ENCODE measurements around the gene KCNC2.

KCNC2 gene

GRCh38 chr12:75157385-75157784 is 52.3 kb downstream of the KCNC2 start:
- DNase-seq: no peak

GRCh38 chr12:75155962-75156361 is 53.7 kb downstream of the KCNC2 start:
- no peak for DNase-seq

- DNase-seq: no peak
Measured at GRCh38 chr12:75154388-75154787, 55.3 kb downstream of the KCNC2 start.

- DNase-seq: no peak
Measured at GRCh38 chr12:75139196-75139595, 70.4 kb downstream of the KCNC2 start.

- DNase-seq: no peak
Measured at GRCh38 chr12:75137896-75138295, 71.7 kb downstream of the KCNC2 start.

GRCh38 chr12:75135026-75135425 is 74.6 kb downstream of the KCNC2 start:
- DNase-seq: no peak

GRCh38 chr12:75130811-75131210 is 78.8 kb downstream of the KCNC2 start:
- no peak for DNase-seq

- no peak for DNase-seq
Measured at GRCh38 chr12:75129275-75129674, 80.4 kb downstream of the KCNC2 start.

GRCh38 chr12:75121036-75121705 is 88.5 kb downstream of the KCNC2 start:
- no peak for DNase-seq

GRCh38 chr12:75120311-75120711 is 89.3 kb downstream of the KCNC2 start:
- DNase-seq: no peak

GRCh38 chr12:75116646-75117198 is 92.9 kb downstream of the KCNC2 start:
- DNase-seq: no peak

- DNase-seq: no peak
Measured at GRCh38 chr12:75115748-75116147, 93.9 kb downstream of the KCNC2 start.

GRCh38 chr12:75103822-75104221 is 105.8 kb downstream of the KCNC2 start:
- no peak for DNase-seq

GRCh38 chr12:75101781-75102180 is 107.9 kb downstream of the KCNC2 start:
- DNase-seq: no peak

GRCh38 chr12:75099210-75099609 is 110.4 kb downstream of the KCNC2 start:
- no peak for DNase-seq

GRCh38 chr12:75097003-75097402 is 112.6 kb downstream of the KCNC2 start:
- DNase-seq: no peak

- DNase-seq: no peak
Measured at GRCh38 chr12:75087654-75088053, 122.0 kb downstream of the KCNC2 start.

- no peak for DNase-seq
Measured at GRCh38 chr12:75086091-75087038, 123.3 kb downstream of the KCNC2 start.

- DNase-seq: no peak
Measured at GRCh38 chr12:75081305-75081704, 128.3 kb downstream of the KCNC2 start.

- DNase-seq: no peak
Measured at GRCh38 chr12:75080582-75080981, 129.1 kb downstream of the KCNC2 start.

GRCh38 chr12:75065482-75065881 is 144.2 kb downstream of the KCNC2 start:
- DNase-seq: no peak

- no peak for DNase-seq
Measured at GRCh38 chr12:75062691-75063090, 146.9 kb downstream of the KCNC2 start.

- no peak for DNase-seq
Measured at GRCh38 chr12:75058228-75058627, 151.4 kb downstream of the KCNC2 start.

- no peak for DNase-seq
Measured at GRCh38 chr12:75048767-75049166, 160.9 kb downstream of the KCNC2 start.

Data from T1000 (cell line).